GM12864 (cell line): ENCODE results near the gene FOXE3.

Source experiments
- DNase-seq: peaks from one replicate; pipeline ENCODE4 v3.0.0-alpha.2; 2011; ENCODE audit warnings: low read depth
- H3K4me3 ChIP-seq: 2 replicates; pipeline ENCODE4 v1.5.1; 2011; ENCODE audit warnings: mild to moderate bottlenecking, low read depth, low read length, control low read depth
- TF ChIP-seq, protein P1 (sequence below): IDR thresholded peaks from 2 replicates; pipeline ENCODE4 v1.5.1; 2011; ENCODE audit warnings: low read depth, mild to moderate bottlenecking, moderate library complexity, low read length, control low read depth, inconsistent platforms; ENCODE audit errors: missing control alignments

Gene FOXE3

DNA sequence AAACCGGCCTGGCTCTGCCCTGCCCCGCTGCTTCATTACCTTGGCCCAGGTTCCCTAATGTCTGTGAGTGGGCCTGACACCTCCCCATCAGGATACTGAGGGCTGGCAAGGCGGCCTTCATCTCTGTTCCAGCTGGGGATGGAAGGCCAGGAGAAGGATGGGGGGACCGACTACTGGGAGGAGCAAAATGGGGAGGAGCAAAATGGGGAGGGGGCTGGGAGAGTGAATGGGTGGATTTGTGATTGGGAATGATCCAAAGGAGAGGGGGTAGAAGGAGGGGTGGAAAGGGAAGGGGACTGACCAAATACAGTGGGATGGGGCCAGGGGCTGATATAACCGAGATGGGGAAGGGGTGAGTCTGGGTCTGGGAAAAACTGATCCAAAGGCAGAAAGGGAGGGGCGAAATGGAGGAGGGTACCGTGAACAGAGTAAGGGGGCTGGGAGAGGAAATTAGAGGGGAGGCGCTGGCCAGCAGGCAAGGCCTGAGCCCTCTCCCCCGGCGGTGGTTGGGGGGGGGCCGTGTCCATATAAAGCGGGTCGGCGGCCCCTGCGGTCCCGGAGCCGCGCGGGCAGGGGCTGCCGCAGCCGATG is at the start of gene FOXE3:
Gene FOXE3, plus strand, starts transcription at position 558 of the 591 bp plus-strand sequence. Its CDS starts 31 bp downstream, at position 589.
- H3K4me3 ChIP-seq, result no peak within 1 kb of the TSS; the same call in 1 of the 2 replicates
- DNase-seq, result no peak
- TF ChIP-seq, protein P1, sequence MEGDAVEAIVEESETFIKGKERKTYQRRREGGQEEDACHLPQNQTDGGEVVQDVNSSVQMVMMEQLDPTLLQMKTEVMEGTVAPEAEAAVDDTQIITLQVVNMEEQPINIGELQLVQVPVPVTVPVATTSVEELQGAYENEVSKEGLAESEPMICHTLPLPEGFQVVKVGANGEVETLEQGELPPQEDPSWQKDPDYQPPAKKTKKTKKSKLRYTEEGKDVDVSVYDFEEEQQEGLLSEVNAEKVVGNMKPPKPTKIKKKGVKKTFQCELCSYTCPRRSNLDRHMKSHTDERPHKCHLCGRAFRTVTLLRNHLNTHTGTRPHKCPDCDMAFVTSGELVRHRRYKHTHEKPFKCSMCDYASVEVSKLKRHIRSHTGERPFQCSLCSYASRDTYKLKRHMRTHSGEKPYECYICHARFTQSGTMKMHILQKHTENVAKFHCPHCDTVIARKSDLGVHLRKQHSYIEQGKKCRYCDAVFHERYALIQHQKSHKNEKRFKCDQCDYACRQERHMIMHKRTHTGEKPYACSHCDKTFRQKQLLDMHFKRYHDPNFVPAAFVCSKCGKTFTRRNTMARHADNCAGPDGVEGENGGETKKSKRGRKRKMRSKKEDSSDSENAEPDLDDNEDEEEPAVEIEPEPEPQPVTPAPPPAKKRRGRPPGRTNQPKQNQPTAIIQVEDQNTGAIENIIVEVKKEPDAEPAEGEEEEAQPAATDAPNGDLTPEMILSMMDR, result no peak

DNA sequence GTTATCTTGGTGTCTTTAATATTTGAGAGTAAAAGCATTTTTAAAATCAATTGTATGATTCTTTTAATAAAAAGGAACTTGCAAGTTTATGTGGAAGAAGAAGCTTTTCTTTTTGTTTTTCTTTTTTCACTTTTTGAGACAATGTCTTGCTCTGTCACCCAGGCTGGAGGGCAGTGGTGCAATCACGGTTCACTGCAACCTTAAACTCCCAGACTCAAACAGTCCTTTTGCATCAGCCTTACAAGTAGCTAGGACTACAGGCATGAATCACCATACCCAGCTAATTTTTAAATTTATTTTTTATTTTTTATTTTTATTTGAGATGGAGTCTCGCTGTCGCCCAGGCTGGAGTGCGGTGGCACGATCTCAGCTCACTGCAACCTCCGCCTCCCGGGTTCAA is 48.4 kb upstream of the FOXE3 start:
- H3K4me3 ChIP-seq, result no peak overlapping the region
- DNase-seq, result no peak
- TF ChIP-seq, protein P1, result no peak

DNA sequence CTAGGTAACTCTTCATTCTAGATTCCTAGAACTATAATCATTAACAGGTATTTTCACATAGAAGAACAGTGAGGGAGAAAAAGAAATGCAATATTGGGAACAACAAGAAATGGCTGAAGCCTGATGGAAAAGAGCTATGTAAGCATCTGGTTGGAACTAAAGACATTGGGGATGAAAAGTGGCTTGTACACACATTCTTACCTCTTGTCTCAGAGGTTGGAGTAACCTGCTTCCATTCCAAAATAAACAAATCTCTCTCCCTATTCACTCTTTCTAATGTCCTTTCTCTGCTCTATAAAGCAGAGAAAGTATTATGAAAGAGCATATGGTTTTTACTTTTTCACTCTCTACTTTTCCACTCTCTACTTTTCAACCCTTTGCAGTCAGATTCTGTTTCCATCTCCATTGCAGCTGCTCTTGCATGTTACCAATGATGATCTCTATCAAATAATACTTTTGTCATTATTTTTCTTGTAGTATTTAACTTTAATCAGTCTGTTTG is 45.0 kb upstream of the FOXE3 start:
- TF ChIP-seq, protein P1, result no peak
- H3K4me3 ChIP-seq, result no peak overlapping the region
- no peak for DNase-seq

DNA sequence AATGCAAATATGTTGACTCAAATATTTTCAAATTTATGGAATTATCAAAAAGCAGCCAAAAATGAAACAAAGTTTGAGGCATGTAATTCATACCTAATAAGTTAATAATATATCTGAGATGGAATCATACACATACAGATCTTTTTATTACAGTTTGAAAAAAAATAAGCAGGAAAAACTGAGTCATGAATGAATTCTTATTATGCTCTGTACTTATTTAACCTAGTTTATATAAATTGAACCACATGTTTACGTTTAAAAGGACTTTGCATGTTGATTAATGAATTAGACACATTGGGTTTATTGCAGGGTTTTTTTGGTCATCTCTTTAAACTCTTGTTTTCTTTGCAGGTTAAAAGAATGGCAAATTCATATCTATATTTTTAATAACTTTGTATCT is 41.6 kb upstream of the FOXE3 start:
- no peak overlapping the region for H3K4me3 ChIP-seq
- TF ChIP-seq, protein P1, result no peak
- DNase-seq, result no peak

DNA sequence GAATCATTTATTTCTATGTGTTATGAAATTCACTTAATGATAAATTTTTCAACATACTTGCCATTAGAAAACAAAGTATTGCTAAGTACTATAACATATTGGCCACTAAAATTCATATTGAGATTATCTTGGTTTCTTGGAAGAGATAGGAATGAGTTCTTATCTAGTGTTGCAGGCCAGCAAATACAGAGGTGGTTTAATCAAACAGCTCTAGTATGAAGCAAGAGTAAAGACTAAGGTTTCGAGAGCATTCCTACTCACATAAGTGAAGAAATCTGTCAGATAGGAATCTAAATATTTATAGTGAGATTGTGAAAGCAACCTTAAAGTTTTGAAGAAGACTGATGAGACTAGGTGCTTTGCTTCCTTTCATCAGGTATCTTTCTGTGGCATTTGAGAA is 37.9 kb upstream of the FOXE3 start:
- TF ChIP-seq, protein P1, result no peak
- no peak overlapping the region for H3K4me3 ChIP-seq
- DNase-seq, result no peak

DNA sequence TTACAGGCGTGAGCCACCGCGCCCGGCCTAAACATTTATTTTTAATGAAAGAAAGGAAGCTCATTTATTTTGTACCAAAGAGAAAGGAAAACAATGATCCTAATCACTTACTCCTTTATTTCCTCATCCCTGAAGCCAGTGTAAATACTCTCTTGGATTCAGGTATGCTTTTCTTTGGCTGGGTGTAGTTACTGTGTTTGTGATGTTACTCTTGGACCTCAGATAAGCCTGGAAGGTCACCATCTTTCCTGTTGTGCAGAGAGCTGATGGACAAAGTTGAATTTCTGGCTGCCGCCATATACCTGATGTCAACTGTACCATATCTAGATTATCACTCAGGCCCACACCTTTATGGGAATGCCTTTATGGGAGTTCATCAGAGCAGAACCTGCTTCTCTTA is 35.4 kb upstream of the FOXE3 start:
- TF ChIP-seq, protein P1, result no peak

DNA sequence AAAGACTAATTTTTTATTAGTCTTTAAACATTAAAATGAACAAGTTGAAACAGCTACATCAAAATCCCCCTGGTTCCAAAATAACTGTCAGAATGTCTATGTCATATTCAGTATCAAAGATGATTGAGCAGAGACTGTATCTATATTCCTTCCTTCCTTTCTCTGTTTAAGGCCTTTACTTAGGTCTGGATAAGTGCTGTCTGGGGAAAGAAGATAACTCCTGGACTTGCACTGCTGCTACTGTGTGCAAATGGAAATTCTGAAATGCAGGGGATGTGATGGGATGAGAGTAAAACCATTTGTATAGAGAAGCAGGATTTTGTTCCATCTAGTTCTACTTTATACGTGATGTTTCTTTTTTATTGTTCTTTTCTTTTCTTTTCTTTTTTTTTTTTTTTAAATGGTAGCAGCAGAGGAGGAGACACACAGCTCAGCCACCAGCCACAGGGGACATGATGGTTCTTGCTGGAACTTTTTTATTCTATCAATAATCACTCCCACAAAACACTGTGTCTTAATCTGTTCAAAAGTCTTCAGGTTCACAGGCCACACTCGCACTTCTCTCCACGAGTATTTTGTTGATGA is 33.6 kb upstream of the FOXE3 start:
- no peak overlapping the region for H3K4me3 ChIP-seq
- TF ChIP-seq, protein P1, result no peak
- DNase-seq, result no peak

More for the DNA sequence above, 35.4 kb upstream of the FOXE3 start:
- no peak for DNase-seq
- no peak overlapping the region for H3K4me3 ChIP-seq
